Measurements from ENCODE around the gene DNAH12.
"Not testable (repeated sequence)": the region's sequence is repeated elsewhere in the genome, so short reads cannot be mapped to it uniquely, and the experiment has no call there.

The DNAH12 gene

DNA sequence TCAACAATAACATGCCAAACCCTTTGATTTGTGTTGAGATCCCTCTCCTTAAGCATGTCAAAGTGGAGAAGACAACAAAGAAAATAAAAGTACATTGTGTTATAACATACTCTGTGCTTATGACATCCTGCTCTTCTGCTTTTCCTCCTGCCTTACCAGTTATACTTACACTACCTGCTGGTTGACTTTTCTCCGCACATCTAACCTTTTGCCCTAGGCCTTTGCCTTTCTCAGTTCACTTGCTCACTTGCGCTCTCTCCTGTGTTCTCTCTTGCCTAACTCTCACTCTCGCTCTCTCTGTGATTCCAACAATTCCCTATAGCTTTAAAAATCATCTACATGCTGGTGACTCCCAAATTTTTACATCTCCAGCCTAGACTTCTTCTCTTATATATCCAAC, 5.7 kb downstream of the DNAH12 start:
- FAIRE-seq, result no peak

DNA sequence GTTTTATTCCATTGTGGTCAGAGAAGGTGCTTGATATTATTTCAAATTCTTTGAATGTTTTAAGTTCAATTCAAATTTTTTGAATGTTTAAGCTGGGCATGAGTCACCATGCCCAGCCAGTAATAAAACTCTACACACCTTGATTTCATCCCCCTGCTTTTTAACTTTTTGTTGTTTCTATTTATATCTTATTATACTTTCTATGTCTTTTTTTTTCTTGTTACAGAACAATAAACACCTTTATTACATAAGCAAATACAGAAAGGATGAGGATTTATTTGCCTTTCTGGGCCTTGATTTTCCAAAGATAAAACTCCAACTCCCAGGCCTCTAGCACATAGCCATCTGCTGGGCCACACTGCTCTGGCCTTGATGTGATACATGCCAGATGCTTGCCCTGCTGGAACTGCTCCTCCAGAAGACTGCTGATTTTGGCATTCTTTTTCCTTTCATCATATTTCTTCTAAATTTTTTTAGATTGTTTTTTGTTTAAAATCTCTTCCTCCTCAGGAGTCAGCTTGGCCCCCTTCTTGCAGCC, 14.0 kb downstream of the DNAH12 start:
- peak; percentile 72 for FAIRE-seq

- no peak for FAIRE-seq
Observed at GRCh38 chr3:57518276-57518915, 25.7 kb downstream of the DNAH12 start.

DNA sequence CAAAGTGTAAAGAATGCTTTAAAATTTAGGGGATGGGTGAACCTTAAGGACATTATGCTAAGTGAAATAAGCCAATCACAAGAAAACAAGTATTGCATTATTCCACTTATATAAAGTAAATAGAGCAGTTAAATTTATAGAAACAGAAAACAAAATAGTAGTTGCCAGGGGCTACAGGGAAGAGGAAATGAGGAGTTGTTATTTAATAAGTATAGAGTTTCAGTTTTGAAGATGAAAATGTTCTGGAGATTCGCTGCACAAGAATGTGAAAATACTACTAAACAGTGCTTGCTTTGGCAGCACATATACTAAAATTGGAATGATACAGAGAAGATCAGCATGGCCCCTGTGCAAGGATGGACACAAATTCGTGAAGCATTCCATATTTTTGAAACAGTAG, 32.0 kb downstream of the DNAH12 start:
- FAIRE-seq, result peak; percentile 100

GRCh38 chr3:57505901-57506300, 38.2 kb downstream of the DNAH12 start:
- no peak for FAIRE-seq

DNA sequence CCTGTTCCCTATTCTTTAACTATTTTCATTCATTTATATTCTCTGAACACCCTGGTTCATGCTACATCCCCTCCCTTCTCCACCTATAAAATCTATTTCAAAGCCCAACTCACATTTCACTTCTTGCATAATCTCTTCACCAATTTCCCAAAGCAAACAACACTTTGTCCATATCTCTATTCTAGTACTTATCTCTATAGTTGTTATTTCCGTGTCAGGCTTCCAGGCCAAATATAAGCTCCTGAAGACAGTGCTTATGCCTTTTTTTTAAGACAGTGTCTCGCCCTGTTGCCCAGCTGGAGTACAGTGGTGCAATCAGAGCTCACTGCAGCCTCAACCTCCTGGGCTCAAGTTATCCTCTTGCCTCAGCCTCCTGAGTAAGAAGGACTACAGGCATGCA, 43.6 kb downstream of the DNAH12 start:
- no peak for FAIRE-seq

DNA sequence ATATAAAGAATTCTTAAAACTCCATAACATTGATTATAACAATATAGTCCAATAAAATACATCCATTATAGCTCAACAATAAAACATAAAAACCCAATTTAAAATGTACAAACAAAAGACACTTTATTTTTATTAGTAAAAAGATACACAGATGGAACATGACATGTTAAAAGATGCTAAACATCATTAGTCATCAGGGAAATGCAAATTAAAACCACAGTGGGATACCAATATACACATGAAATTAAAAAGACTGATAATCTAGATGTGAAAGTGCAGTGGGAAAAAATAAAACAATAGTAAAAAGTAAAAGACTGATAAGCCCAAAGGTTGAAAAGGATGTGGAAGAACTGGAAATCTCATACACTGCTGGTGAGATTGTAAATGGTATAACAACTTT, 46.2 kb downstream of the DNAH12 start:
- peak; percentile 80 for FAIRE-seq

GRCh38 chr3:57484563-57484962, 59.6 kb downstream of the DNAH12 start:
- FAIRE-seq, result no peak

DNA sequence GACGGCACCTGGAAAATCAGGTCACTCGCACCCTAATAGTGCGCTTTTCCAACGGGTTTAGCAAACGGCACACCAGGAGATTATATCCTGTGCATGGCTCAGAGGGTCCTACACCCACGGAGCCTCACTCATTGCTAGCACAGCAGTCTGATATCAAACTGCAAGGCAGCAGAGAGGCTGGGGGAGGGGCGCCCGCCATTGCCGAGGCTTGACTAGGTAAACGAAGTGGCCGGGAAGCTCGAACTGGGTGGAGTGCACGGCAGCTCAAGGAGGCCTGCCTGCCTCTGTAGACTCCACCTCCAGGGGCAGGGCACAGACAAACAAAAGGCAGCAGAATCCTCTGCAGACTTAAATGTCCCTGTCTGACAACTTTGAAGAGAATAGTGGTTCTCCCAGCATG, 67.0 kb downstream of the DNAH12 start:
- FAIRE-seq, result not testable (repeated sequence)

- FAIRE-seq, result peak; percentile 83
Observed at GRCh38 chr3:57464801-57465200, 79.3 kb downstream of the DNAH12 start.

- FAIRE-seq, result no peak
Observed at GRCh38 chr3:57464011-57464410, 80.1 kb downstream of the DNAH12 start.

- FAIRE-seq, result no peak
Observed at GRCh38 chr3:57451150-57451846, 92.8 kb downstream of the DNAH12 start.

GRCh38 chr3:57449276-57449847, 94.8 kb downstream of the DNAH12 start:
- not testable (repeated sequence) for FAIRE-seq

- FAIRE-seq, result not testable (repeated sequence)
Observed at GRCh38 chr3:57448489-57448888, 95.7 kb downstream of the DNAH12 start.

DNA sequence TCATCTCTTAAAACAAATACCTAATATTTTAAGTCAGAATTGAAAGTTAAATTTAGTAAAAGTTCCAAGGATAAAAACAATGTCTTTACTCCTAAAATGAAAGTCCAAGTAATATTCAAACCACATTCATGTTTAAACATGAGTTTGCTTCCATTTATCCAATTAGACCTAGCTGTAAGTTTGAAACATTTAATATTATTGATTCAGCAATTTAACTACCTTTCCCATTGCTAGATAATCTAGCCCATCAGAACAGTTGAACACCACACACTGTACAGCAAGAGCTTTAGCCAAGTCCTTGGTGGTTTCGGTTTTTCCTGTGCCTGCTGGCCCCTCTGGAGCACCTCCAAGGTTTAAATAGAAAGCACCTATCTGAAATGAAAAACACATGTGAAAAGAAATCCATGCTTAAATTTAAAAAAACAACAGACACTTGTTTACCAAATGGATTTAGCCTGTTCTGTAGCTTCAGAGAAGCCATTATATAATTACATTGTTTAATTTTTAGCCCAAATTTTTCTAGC, 97.8 kb downstream of the DNAH12 start:
- FAIRE-seq, result peak; percentile 100

- FAIRE-seq, result no peak
Observed at GRCh38 chr3:57444469-57444868, 99.7 kb downstream of the DNAH12 start.

DNA sequence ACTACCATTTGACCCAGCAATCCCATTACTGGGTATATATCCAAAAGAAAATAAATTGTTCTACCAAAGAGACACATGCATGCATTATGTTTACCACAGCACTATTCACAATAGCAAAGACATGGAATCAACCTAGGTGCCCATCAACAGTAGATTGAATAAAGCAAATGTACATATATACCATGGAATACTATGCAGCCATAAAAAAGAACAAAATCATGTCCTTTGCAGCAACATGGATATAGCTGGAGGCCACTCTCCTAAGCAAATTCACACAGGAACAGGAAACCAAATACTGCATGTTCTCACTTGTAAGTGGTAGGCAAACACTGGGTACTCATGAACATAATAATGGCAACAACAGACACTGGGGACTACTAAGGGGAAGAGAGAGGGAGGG, 104.0 kb downstream of the DNAH12 start:
- not testable (repeated sequence) for FAIRE-seq

- FAIRE-seq, result not testable (repeated sequence)
Observed at GRCh38 chr3:57438460-57438859, 105.7 kb downstream of the DNAH12 start.

- FAIRE-seq, result no peak
Observed at GRCh38 chr3:57436195-57436761, 107.9 kb downstream of the DNAH12 start.

DNA sequence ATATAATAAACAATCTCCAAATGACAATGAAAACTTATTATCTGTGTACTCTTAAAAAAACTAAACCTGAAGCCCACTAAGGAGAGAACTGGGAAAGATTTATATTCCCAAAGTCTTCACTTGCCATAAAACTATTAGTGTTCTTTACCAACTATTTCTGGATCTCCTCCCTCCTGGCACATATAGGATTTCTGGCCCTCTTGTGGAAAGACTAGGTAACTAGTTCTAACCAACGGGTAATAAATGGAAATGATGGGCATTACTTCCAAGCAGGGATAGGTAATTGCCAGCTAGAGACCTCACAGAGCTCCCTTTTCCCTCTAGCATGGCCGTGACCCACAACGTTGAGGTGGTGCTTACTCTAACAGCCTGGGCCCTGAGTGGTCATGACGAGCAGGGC, 110.1 kb downstream of the DNAH12 start:
- peak; percentile 96 for FAIRE-seq

GRCh38 chr3:57423335-57423734, 120.8 kb downstream of the DNAH12 start:
- FAIRE-seq, result no peak

DNA sequence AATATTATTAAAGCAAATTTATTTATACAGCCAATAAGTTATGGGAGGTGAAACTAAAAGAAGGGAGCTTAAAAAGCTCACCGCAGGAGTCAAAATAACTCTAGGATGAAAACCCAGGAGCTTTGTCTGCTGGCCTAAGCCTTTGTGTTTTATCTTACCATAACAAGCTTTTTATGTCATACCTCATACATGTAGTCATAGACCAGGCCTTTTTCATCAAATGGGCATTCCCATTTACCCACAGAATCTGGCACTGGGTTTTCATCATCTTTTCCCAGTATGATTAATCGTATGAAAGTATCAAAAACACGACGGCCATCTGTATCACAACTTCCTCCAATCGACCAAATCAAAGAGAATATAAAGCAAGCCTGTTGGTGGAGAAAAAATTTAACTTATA, 122.8 kb downstream of the DNAH12 start:
- FAIRE-seq, result no peak

DNA sequence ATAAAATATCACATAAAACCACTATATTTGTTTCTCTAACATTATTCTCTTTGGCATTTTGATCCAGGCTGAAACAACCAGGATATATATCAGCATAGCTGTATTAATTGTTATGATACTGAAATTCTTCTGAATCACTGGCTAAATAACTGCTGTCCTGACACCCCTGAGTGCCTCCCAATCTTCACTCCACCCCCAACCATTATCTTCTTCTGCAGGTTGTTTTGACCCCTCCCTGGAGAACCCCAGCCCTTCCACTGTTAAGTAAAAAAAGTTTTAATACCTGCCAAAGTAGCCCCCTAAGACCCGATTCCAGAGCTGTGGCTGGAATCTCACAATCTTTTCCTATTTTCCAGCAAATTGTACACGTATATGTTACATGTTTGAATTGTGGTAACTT, 124.1 kb downstream of the DNAH12 start:
- FAIRE-seq, result no peak

GRCh38 chr3:57411715-57412114, 132.4 kb downstream of the DNAH12 start:
- no peak for FAIRE-seq
